Ishikawa (cell line): ENCODE measurements around the gene ATP11C.

Experiments used
- CEBPB ChIP-seq: IDR thresholded peaks from 2 replicates; pipeline ENCODE4 v1.6.1; 2012
- CREB1 ChIP-seq: IDR thresholded peaks from 2 replicates; pipeline ENCODE4 v1.6.1; 2012; ENCODE audit warnings: low read depth
- EGR1 ChIP-seq: IDR thresholded peaks from 2 replicates; pipeline ENCODE4 v1.6.1; 2012
- EP300 ChIP-seq: IDR thresholded peaks from 2 replicates; pipeline ENCODE4 v1.6.1; 2012; ENCODE audit warnings: borderline replicate concordance
- FOXM1 ChIP-seq: IDR thresholded peaks from 2 replicates; pipeline ENCODE4 v1.6.1; 2012; ENCODE audit warnings: low read depth, borderline replicate concordance
- NFIC ChIP-seq: IDR thresholded peaks from 2 replicates; pipeline ENCODE4 v1.6.1; 2012
- RAD21 ChIP-seq: IDR thresholded peaks from 2 replicates; pipeline ENCODE4 v1.6.1; 2012; ENCODE audit warnings: low read depth
- REST ChIP-seq: IDR thresholded peaks from 2 replicates; pipeline ENCODE4 v1.6.1; 2012; ENCODE audit warnings: low read depth, mild to moderate bottlenecking
- TAF1 ChIP-seq: IDR thresholded peaks from 2 replicates; pipeline ENCODE4 v1.6.1; 2012; ENCODE audit warnings: low read depth, mild to moderate bottlenecking
- TCF12 ChIP-seq: IDR thresholded peaks from 2 replicates; pipeline ENCODE4 v1.6.1; 2012; ENCODE audit warnings: low read depth
- TEAD4 ChIP-seq: IDR thresholded peaks from 2 replicates; pipeline ENCODE4 v1.6.1; 2012
- USF1 ChIP-seq: IDR thresholded peaks from 2 replicates; pipeline ENCODE4 v1.6.1; 2012
- YY1 ChIP-seq: IDR thresholded peaks from 2 replicates; pipeline ENCODE4 v1.6.1; 2012; ENCODE audit warnings: low read depth
- ZBTB7A ChIP-seq: IDR thresholded peaks from 2 replicates; pipeline ENCODE4 v1.6.1; 2012; ENCODE audit warnings: low read depth
- TF ChIP-seq, protein P1 (sequence below): IDR thresholded peaks from 2 replicates; pipeline ENCODE4 v1.6.1; 2012

The ATP11C gene

GRCh38 chrX:139914421-139914820, 18.4 kb downstream of the ATP11C start:
- TF ChIP-seq EGR1 (no peak), CREB1 (no peak)
- TF ChIP-seq, protein P1, sequence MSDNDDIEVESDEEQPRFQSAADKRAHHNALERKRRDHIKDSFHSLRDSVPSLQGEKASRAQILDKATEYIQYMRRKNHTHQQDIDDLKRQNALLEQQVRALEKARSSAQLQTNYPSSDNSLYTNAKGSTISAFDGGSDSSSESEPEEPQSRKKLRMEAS = no peak

GRCh38 chrX:139909712-139910111, 23.1 kb downstream of the ATP11C start:
- TF ChIP-seq ZBTB7A = no peak

DNA sequence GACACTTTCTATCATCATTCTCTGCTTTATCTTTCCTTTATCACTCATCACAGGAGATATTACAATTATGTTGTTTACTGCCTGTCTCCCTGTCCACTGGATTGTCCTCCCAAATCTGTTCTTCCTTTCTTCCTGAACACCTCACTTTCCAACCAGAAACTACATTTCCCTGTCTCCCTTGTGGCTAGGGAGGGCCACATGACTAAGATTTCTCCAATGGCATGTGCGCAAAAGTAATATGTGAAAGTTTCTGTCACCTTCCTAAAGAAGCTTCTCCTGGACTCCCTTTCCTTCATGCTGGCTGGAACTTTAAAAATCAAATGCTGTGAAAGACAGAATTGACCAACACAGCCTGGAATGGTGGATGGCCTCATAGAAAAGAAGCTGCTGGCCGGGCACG, 25.8 kb downstream of the ATP11C start:
- TF ChIP-seq CREB1 (no peak), TEAD4 (no peak), TCF12 (no peak), TAF1 (no peak), YY1 (no peak), REST (no peak), FOXM1 (no peak), NFIC (no peak), RAD21 (no peak), CEBPB (no peak), ZBTB7A (no peak), EGR1 (no peak), USF1 (no peak), EP300 (no peak)
- TF ChIP-seq, protein P1 = no peak

DNA sequence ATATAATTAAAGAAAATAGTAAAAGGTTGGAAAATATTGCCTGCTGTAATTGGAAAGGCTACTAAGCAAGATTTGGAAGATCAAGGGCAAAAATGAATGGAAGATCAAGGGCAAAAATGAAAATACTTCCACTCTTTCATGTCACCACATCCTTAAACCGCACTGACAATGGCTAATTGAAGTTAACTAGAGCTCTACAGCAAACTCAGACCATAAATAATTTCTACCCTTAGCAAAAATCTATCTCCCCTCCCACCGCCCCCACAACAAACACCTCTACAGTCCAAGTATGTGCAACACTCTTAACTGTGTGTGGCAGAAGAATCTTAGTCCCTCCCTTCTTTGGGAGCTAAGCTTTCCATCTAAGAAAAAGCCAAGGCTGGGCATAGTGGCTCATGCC, 27.1 kb downstream of the ATP11C start:
- TF ChIP-seq FOXM1 (no peak), EP300 (no peak), NFIC (no peak), CREB1 (no peak), ZBTB7A (no peak), YY1 (no peak), REST (no peak), TCF12 (no peak), TAF1 (no peak), RAD21 (no peak), TEAD4 (no peak), CEBPB (no peak), EGR1 (no peak)

GRCh38 chrX:139905051-139905450, 27.8 kb downstream of the ATP11C start:
- TF ChIP-seq EP300 (no peak), TCF12 (no peak), RAD21 (no peak), EGR1 (no peak), TEAD4 (no peak), CREB1 (no peak), USF1 (no peak)

DNA sequence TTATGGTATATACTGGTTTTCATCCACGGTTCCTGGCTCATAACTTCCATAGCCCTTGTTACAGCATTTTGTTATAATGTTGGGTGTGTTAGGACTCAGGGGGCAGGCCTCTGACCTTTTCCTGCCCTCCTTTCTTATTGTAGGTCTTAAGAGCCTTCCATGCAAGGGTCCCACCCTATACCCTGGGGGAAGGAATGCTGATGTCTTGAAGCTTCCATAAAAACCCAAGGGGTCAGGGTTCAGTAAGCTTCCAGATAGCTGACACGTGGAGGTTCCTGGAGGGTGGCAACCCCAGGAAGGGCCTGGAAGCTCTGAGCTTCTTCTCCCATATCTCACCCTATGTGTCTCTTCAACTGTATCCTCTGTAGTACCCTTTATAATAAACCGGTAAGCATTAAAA, 29.6 kb downstream of the ATP11C start:
- no peak for TF ChIP-seq FOXM1
- TF ChIP-seq USF1 = no peak
- TF ChIP-seq NFIC = no peak
- TF ChIP-seq CREB1 = no peak
- TF ChIP-seq CEBPB = no peak
- TF ChIP-seq EGR1 = no peak
- TF ChIP-seq YY1 = no peak
- TF ChIP-seq EP300 = no peak
- TF ChIP-seq ZBTB7A = no peak
- TF ChIP-seq, protein P1 = no peak
- TF ChIP-seq RAD21 = no peak
- TF ChIP-seq REST = no peak
- no peak for TF ChIP-seq TEAD4
- no peak for TF ChIP-seq TAF1
- TF ChIP-seq TCF12 = no peak
